ENCODE results near the gene NHEJ1. TPM values are rescaled to one million over a fixed set of nuclear protein-coding genes. Genes with fewer than 3 reads are reported as not detected.

The NHEJ1 gene
- total and polyA plus RNA-seq, 2 of the 13 experiments (the other 11 are each of a cell fraction or from before 2014, with no cell fraction given), result 30.0 to 30.7 TPM

- no peak; the same call in 1 of the 2 replicates for TF ChIP-seq E2F1 (CRISPR knock-in tag; IDR thresholded peaks at IDR 0.05)
- 0 out of 2 replicates have a peak, but pooled peaks have one; percentile 28 for TF ChIP-seq CHD2 (IDR thresholded peaks at IDR 0.05; ENCODE audit: low read depth, low read length)
- TF ChIP-seq, protein P1, sequence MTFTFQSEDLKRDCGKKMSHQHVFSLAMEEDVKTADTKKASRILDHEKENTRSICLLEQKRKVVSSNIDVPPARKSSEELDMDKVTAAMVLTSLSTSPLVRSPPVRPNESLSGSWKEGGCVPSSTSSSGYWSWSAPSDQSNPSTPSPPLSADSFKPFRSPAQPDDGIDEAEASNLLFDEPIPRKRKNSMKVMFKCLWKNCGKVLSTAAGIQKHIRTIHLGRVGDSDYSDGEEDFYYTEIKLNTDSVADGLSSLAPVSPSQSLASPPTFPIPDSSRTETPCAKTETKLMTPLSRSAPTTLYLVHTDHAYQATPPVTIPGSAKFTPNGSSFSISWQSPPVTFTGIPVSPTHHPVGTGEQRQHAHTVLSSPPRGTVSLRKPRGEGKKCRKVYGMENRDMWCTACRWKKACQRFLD (CRISPR knock-in tag; IDR thresholded peaks at IDR 0.05; ENCODE audit: borderline replicate concordance), result peak; percentile 97
- TF ChIP-seq, protein P2, sequence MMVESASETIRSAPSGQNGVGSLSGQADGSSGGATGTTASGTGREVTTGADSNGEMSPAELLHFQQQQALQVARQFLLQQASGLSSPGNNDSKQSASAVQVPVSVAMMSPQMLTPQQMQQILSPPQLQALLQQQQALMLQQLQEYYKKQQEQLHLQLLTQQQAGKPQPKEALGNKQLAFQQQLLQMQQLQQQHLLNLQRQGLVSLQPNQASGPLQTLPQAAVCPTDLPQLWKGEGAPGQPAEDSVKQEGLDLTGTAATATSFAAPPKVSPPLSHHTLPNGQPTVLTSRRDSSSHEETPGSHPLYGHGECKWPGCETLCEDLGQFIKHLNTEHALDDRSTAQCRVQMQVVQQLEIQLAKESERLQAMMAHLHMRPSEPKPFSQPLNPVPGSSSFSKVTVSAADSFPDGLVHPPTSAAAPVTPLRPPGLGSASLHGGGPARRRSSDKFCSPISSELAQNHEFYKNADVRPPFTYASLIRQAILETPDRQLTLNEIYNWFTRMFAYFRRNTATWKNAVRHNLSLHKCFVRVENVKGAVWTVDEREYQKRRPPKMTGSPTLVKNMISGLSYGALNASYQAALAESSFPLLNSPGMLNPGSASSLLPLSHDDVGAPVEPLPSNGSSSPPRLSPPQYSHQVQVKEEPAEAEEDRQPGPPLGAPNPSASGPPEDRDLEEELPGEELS (CRISPR knock-in tag; IDR thresholded peaks at IDR 0.05), result peak; percentile 58
- TF ChIP-seq, protein P3, sequence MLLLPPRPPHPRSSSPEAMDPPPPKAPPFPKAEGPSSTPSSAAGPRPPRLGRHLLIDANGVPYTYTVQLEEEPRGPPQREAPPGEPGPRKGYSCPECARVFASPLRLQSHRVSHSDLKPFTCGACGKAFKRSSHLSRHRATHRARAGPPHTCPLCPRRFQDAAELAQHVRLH (CRISPR knock-in tag; IDR thresholded peaks at IDR 0.05; ENCODE audit: borderline replicate concordance, low read depth), result peak; percentile 84; the same call in 1 of the 2 replicates
- no peak for TF ChIP-seq ZNF101 (CRISPR knock-in tag; IDR thresholded peaks at IDR 0.05; ENCODE audit: borderline replicate concordance, low read depth)
- no peak for TF ChIP-seq NR3C1 (CRISPR knock-in tag; IDR thresholded peaks at IDR 0.05)
- TF ChIP-seq, protein P4, sequence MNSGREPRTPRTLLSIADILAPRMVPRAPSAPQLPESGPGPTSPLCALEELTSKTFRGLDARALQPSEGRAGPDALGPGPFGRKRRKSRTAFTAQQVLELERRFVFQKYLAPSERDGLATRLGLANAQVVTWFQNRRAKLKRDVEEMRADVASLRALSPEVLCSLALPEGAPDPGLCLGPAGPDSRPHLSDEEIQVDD (CRISPR knock-in tag; IDR thresholded peaks at IDR 0.05; ENCODE audit: borderline replicate concordance), result peak; percentile 97; the same call in 1 of the 2 replicates
- peak; percentile 37; the same call in 1 of the 2 replicates for TF ChIP-seq ZNF367 (CRISPR knock-in tag; IDR thresholded peaks at IDR 0.05; ENCODE audit: borderline replicate concordance)
- peak; percentile 80; the same call in 1 of the 2 replicates for TF ChIP-seq ZNF891 (CRISPR knock-in tag; IDR thresholded peaks at IDR 0.05)
- no peak for TF ChIP-seq ELK4 (CRISPR knock-in tag; IDR thresholded peaks at IDR 0.05; ENCODE audit: borderline replicate concordance)
- TF ChIP-seq, protein P5, sequence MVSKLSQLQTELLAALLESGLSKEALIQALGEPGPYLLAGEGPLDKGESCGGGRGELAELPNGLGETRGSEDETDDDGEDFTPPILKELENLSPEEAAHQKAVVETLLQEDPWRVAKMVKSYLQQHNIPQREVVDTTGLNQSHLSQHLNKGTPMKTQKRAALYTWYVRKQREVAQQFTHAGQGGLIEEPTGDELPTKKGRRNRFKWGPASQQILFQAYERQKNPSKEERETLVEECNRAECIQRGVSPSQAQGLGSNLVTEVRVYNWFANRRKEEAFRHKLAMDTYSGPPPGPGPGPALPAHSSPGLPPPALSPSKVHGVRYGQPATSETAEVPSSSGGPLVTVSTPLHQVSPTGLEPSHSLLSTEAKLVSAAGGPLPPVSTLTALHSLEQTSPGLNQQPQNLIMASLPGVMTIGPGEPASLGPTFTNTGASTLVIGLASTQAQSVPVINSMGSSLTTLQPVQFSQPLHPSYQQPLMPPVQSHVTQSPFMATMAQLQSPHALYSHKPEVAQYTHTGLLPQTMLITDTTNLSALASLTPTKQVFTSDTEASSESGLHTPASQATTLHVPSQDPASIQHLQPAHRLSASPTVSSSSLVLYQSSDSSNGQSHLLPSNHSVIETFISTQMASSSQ (IDR thresholded peaks at IDR 0.05; ENCODE audit: low read depth), result no peak
- TF ChIP-seq, protein P5 (CRISPR knock-in tag; IDR thresholded peaks at IDR 0.05; ENCODE audit: borderline replicate concordance), result peak; percentile 58; the same call in 1 of the 2 replicates
- no peak for TF ChIP-seq ZNF20 (CRISPR knock-in tag; IDR thresholded peaks at IDR 0.05)
- TF ChIP-seq ZSCAN12 (CRISPR knock-in tag; IDR thresholded peaks at IDR 0.05), result peak; percentile 56; the same call in 1 of the 2 replicates
- TF ChIP-seq THAP11 (CRISPR knock-in tag; IDR thresholded peaks at IDR 0.05), result peak; percentile 83
- TF ChIP-seq EEA1 (CRISPR knock-in tag; IDR thresholded peaks at IDR 0.05; ENCODE audit: borderline replicate concordance), result peak; percentile 87; the same call in 1 of the 2 replicates
Measured at GRCh38 chr2:219160186-219161017, at the start of gene NHEJ1 (continued).

Measured in HepG2 (cell line).